Endothelial cell of umbilical vein (primary cell): ENCODE results near the gene UBE3A. TPM values are rescaled to one million over a fixed set of nuclear protein-coding genes. Genes with fewer than 3 reads are reported as not detected.

Experiments used
- BruUV-seq: library from RNA; stranded (reverse); fragments of 400-500 nt; replicated peaks from 2 replicates; lab custom pipeline; 2021; lab: Mats Ljungman, UMichigan
- CTCF ChIA-PET: fragments of 300-600, 350-600 bp; sonication (Branson Sonifier 250); formaldehyde crosslinking; loops from one replicate; lab custom pipeline; 2021; ENCODE audit warnings: antibody characterized with exemption, inconsistent platforms; lab: Charles Lee
- POLR2A ChIA-PET: fragments of 300-600, 350-600 bp; sonication (Branson Sonifier 250); formaldehyde crosslinking; loops from one replicate; lab custom pipeline; 2021; ENCODE audit warnings: antibody characterized with exemption, inconsistent platforms; lab: Charles Lee
- DNase-seq: peaks from one replicate; pipeline ENCODE4 v3.0.0-alpha.2; 2011; ENCODE audit warnings: low read depth, low spot score
- FAIRE-seq: peaks from 2 replicates; lab custom pipeline; 2011; peaks lifted over from hg19 to GRCh38; lab: Jason Lieb, UNC
- H2AFZ ChIP-seq: 2 replicates; pipeline ENCODE4 v1.6.0; 2012; ENCODE audit warnings: low read depth, low read length, control low read depth, inconsistent platforms
- H3K27ac ChIP-seq: 2 replicates; pipeline ENCODE4 v1.5.1; 2011; ENCODE audit warnings: low read depth, mild to moderate bottlenecking, control low read depth, low read length, moderate library complexity; ENCODE audit not compliant: insufficient read depth
- H3K27me3 ChIP-seq, 2 experiments: 2 replicates each; pipeline versions ENCODE4 v1.6.0 to v1.6.1; 2011; ENCODE audit warnings: low read length in 2 of 2, mixed read lengths in 1 of 2; ENCODE audit not compliant: control insufficient read depth in 2 of 2, insufficient read depth in 2 of 2
- H3K36me3 ChIP-seq, 2 experiments: 2 replicates in 1 of 2; 3 replicates in 1 of 2; pipeline ENCODE4 v1.5.1; 2011; ENCODE audit warnings: low read length in 2 of 2, mild to moderate bottlenecking in 1 of 2, moderate library complexity in 1 of 2; ENCODE audit not compliant: control insufficient read depth in 2 of 2, insufficient read depth in 2 of 2; ENCODE audit errors: extremely low read depth in 1 of 2
- H3K4me1 ChIP-seq: 3 replicates; pipeline ENCODE4 v1.5.1; 2011; ENCODE audit warnings: mild to moderate bottlenecking, low read length; ENCODE audit not compliant: control insufficient read depth, insufficient read depth; ENCODE audit errors: extremely low read depth
- H3K4me2 ChIP-seq: 2 replicates; pipeline ENCODE4 v1.6.1; 2011; ENCODE audit warnings: low read length, control low read depth, mixed read lengths; ENCODE audit not compliant: insufficient read depth
- H3K4me3 ChIP-seq, 3 experiments: fragments of 200-600 bp in 1 of 3; sonication (generic), shearing (Covaris generic) in 1 of 3; replicated peaks in 1 of 3; 2 replicates each; pipeline ENCODE4 v1.5.1; 2011 to 2016; ENCODE audit warnings: control low read depth in 3 of 3, low read length in 3 of 3, mild to moderate bottlenecking in 2 of 3, inconsistent platforms in 1 of 3, low read depth in 1 of 3, moderate library complexity in 1 of 3; ENCODE audit not compliant: insufficient read depth in 1 of 3
- H3K79me2 ChIP-seq: 2 replicates; pipeline ENCODE4 v1.6.0; 2012; ENCODE audit warnings: low read length, inconsistent platforms; ENCODE audit not compliant: control insufficient read depth, insufficient read depth
- H3K9ac ChIP-seq: replicated peaks from 2 replicates; pipeline ENCODE3; 2011; ENCODE audit warnings: low read length, control low read depth; ENCODE audit not compliant: insufficient read depth; ENCODE audit errors: extremely low read depth
- H3K9me1 ChIP-seq: replicated peaks from 3 replicates; pipeline ENCODE4 v1.6.0; 2011; ENCODE audit warnings: mild to moderate bottlenecking, low read length; ENCODE audit not compliant: control insufficient read depth, insufficient read depth; ENCODE audit errors: extremely low read depth
- H3K9me3 ChIP-seq: replicated peaks from 2 replicates; pipeline ENCODE4 v1.5.1; 2012; ENCODE audit warnings: low read length, inconsistent platforms; ENCODE audit not compliant: control insufficient read depth, insufficient read depth
- H4K20me1 ChIP-seq: replicated peaks from 2 replicates; pipeline ENCODE3; 2011; ENCODE audit warnings: mild to moderate bottlenecking, low read length; ENCODE audit not compliant: control insufficient read depth, insufficient read depth; ENCODE audit errors: extremely low read depth
- CTCF ChIP-seq, 2 donors: IDR thresholded peaks; 1 replicate in 1 of 2; 2 replicates in 1 of 2; pipeline ENCODE4 v1.5.1; 2011; ENCODE audit warnings: low read length in 2 of 2, mild to moderate bottlenecking in 2 of 2, moderate library complexity in 2 of 2, control low read depth in 1 of 2, inconsistent platforms in 1 of 2, low read depth in 1 of 2; ENCODE audit not compliant: insufficient read depth in 1 of 2; ENCODE audit errors: extremely low read depth in 1 of 2
- EZH2 ChIP-seq: IDR thresholded peaks from 2 replicates; pipeline ENCODE4 v1.6.1; 2012; ENCODE audit warnings: borderline replicate concordance, low read depth, mild to moderate bottlenecking, moderate library complexity, low read length, inconsistent platforms; ENCODE audit not compliant: severe bottlenecking
- FOS ChIP-seq: IDR thresholded peaks from 2 replicates; pipeline ENCODE4 v1.6.1; 2011; ENCODE audit warnings: mild to moderate bottlenecking, low read length, moderate library complexity, borderline replicate concordance; ENCODE audit not compliant: insufficient read depth
- GATA2 ChIP-seq: IDR thresholded peaks from 2 replicates; pipeline ENCODE4 v1.7.0; 2011; ENCODE audit warnings: low read depth, mild to moderate bottlenecking, moderate library complexity, mixed read lengths, low read length; ENCODE audit not compliant: insufficient read length, insufficient read depth
- JUN ChIP-seq: IDR thresholded peaks from 2 replicates; pipeline ENCODE4 v1.6.1; 2011; ENCODE audit warnings: borderline replicate concordance, low read depth; ENCODE audit not compliant: insufficient read length, insufficient read depth
- MAX ChIP-seq: IDR thresholded peaks from 2 replicates; pipeline ENCODE4 v1.6.1; 2011; ENCODE audit not compliant: insufficient read depth, insufficient read length
- MYC ChIP-seq: IDR thresholded peaks from one replicate; pipeline ENCODE4 v1.6.1; 2011; ENCODE audit warnings: mild to moderate bottlenecking, low read depth, low read length
- POLR2A ChIP-seq: IDR thresholded peaks from 2 replicates; pipeline ENCODE4 v1.6.1; 2012; ENCODE audit warnings: low read depth, mild to moderate bottlenecking, control low read depth, low read length
- POLR2AphosphoS5 ChIP-seq: IDR thresholded peaks from 2 replicates; pipeline ENCODE4 v1.6.1; 2012; ENCODE audit warnings: low read depth, mild to moderate bottlenecking, control low read depth, low read length, moderate library complexity; ENCODE audit not compliant: insufficient read depth
- dilution Hi-C: fragments of 300-500 bp; cut with MboI; formaldehyde crosslinking; loops from one replicate; pipeline ENCODE4 v1.15.0; 2019; ENCODE audit warnings: low sequenced_read_pairs; ENCODE audit not compliant: extremely low pct_ligation_motif_present
- intact Hi-C: fragments of 100-400 bp; cut with micrococcal nuclease; formaldehyde crosslinking; loops from one replicate; pipeline ENCODE4 v1.10.0; 2022
- polyA plus RNA-seq, 4 experiments: library from polyadenylated mRNA; depleted of rRNA in 3 of 4; stranded (reverse) in 3 of 4; unstranded in 1 of 4; fragments of >200 nt; gene quantifications; 2 replicates each; pipeline versions ENCODE4 v1.2.1 to v1.2.3, GENCODE V29; 2011 to 2012; ENCODE audit warnings: missing spikeins in 1 of 4
- total RNA-seq: library from RNA; stranded (reverse); gene quantifications from 2 replicates; pipeline ENCODE4 v1.2.3, GENCODE V29; 2021

The UBE3A gene
- total and polyA plus RNA-seq, 2 donors (not counting 3 experiments of a cell fraction or from before 2014, with no cell fraction given), result 8.5 to 69.3 TPM

GRCh38 chr15:25441111-25441510 is 2.3 kb upstream of the UBE3A start:
- H3K27ac ChIP-seq, result no peak overlapping the region
- POLR2A ChIA-PET, result no interaction called here
- H3K4me2 ChIP-seq, result no peak overlapping the region
- H3K9ac ChIP-seq, result no peak overlapping the region
- dilution Hi-C loops, result no loop called here
- peaks cover 26% of the 10 kb centered on the region for H3K79me2 ChIP-seq
- no peaks in the 10 kb centered on the region for H3K9me3 ChIP-seq
- no TSS peak for BruUV-seq
- no peak overlapping the region for H2AFZ ChIP-seq
- H3K27me3 ChIP-seq, result no peaks in the 10 kb centered on the region
- intact Hi-C loops, result no loop called here
- H3K9me1 ChIP-seq, result no peaks in the 10 kb centered on the region
- CTCF ChIA-PET, result no interaction called here
- H3K4me1 ChIP-seq, result peaks cover 16% of the 10 kb centered on the region
- no peak overlapping the region for H3K4me3 ChIP-seq
- no peak for TF ChIP-seq CTCF (IDR thresholded peaks at IDR 0.05; ENCODE audit: extremely low read depth in 1 of 2, insufficient read depth in 1 of 2, low read depth in 1 of 2, low read length in 2 of 2)
- no peak for TF ChIP-seq EZH2
- TF ChIP-seq JUN, result no peak
- TF ChIP-seq MAX, result no peak
- TF ChIP-seq FOS, result no peak
- no peak for TF ChIP-seq GATA2
- no peak for TF ChIP-seq MYC
- no peak for TF ChIP-seq POLR2A
- TF ChIP-seq POLR2AphosphoS5, result no peak
- no peak for FAIRE-seq
- DNase-seq, result no peak
- H4K20me1 ChIP-seq, result peaks cover 3% of the 10 kb centered on the region
- no peaks in the 10 kb centered on the region for H3K36me3 ChIP-seq
